ENCODE data around the gene HSPA12B. TPM values are rescaled to one million over a fixed set of nuclear protein-coding genes. Genes with fewer than 3 reads are reported as not detected.
A peak's percentile ranks its signal among the peaks of the same experiment; 100 is the strongest.

The HSPA12B gene
- total and polyA plus RNA-seq, 2 of the 13 experiments (the other 11 are each of a cell fraction or from before 2014, with no cell fraction given), result 0.01 TPM; not detected in 1

DNA sequence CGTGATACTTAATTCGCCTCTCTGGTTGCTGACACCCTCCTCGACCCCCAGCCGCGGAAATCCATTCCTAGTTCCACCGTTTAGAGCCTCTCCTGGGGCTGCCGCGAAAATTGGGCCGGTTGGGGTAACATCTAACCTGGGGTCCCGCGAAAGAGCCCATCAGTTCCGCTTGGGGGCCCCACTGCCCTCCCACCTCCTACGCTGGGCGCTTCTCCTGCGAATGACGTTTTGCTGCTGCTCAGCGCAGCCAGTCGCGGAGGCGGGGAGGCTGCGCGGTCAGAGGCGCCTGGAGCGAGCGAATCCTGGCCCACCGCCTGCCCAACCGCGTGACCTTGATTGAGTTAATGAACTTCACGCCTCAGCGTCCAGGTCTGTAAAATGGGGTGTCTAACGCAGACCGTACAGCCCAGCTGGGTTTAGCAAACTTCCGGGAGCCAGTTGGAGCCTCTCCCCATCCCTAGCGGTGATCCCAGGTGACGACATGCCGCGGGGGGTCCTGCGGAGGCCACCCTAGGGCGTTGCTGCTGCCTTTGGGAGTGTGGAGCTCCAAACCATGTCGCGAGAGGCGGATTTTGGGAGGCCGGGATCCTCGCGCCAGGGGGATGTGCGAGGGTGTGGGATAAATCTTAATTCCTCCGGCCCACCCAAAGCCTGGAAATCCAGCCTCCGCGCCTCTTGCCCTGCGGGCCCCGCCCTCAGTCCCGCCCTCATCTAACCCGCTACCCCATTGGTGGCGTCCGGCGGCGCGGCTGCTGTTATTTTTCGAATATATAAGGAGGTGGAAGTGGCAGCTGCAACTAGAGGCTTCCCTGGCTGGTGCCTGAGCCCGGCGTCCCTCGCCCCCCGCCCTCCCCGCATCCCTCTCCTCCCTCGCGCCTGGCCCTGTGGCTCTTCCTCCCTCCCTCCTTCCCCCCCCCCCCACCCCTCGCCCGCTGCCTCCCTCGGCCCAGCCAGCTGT lies 63.3 kb downstream of the HSPA12B start, which contains the start of gene CDC25B (continued):
- peak; percentile 75 for TF ChIP-seq SP4 (CRISPR knock-in tag; IDR thresholded peaks at IDR 0.05)
- peak; percentile 66 for TF ChIP-seq POLR2AphosphoS5 (IDR thresholded peaks at IDR 0.05; ENCODE audit: low read depth, low read length)
- TF ChIP-seq NFATC3 (CRISPR knock-in tag; IDR thresholded peaks at IDR 0.05), result 0 out of 2 replicates have a peak, but pooled peaks have one; percentile 8
- TF ChIP-seq RFXAP (CRISPR knock-in tag; IDR thresholded peaks at IDR 0.05; ENCODE audit: borderline replicate concordance), result peak; percentile 14; the same call in 1 of the 2 replicates
- TF ChIP-seq ELF3 (CRISPR knock-in tag; IDR thresholded peaks at IDR 0.05), result peak; percentile 95
- TF ChIP-seq ZNF484 (CRISPR knock-in tag; IDR thresholded peaks at IDR 0.05; ENCODE audit: borderline replicate concordance, low read depth), result 0 out of 2 replicates have a peak, but pooled peaks have one; percentile 91
- TF ChIP-seq ZBTB34 (CRISPR knock-in tag; IDR thresholded peaks at IDR 0.05), result no peak
- peak; percentile 59 for TF ChIP-seq SRY (CRISPR knock-in tag; IDR thresholded peaks at IDR 0.05)
- no peak for TF ChIP-seq ZNF530 (CRISPR knock-in tag; IDR thresholded peaks at IDR 0.05; ENCODE audit: low read depth)
- TF ChIP-seq, protein P1, sequence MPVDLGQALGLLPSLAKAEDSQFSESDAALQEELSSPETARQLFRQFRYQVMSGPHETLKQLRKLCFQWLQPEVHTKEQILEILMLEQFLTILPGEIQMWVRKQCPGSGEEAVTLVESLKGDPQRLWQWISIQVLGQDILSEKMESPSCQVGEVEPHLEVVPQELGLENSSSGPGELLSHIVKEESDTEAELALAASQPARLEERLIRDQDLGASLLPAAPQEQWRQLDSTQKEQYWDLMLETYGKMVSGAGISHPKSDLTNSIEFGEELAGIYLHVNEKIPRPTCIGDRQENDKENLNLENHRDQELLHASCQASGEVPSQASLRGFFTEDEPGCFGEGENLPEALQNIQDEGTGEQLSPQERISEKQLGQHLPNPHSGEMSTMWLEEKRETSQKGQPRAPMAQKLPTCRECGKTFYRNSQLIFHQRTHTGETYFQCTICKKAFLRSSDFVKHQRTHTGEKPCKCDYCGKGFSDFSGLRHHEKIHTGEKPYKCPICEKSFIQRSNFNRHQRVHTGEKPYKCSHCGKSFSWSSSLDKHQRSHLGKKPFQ (CRISPR knock-in tag; IDR thresholded peaks at IDR 0.05; ENCODE audit: insufficient replicate concordance), result peak; percentile 16
- TF ChIP-seq ZNF10 (CRISPR knock-in tag; IDR thresholded peaks at IDR 0.05; ENCODE audit: borderline replicate concordance, low read depth), result no peak
- TF ChIP-seq, protein P2, sequence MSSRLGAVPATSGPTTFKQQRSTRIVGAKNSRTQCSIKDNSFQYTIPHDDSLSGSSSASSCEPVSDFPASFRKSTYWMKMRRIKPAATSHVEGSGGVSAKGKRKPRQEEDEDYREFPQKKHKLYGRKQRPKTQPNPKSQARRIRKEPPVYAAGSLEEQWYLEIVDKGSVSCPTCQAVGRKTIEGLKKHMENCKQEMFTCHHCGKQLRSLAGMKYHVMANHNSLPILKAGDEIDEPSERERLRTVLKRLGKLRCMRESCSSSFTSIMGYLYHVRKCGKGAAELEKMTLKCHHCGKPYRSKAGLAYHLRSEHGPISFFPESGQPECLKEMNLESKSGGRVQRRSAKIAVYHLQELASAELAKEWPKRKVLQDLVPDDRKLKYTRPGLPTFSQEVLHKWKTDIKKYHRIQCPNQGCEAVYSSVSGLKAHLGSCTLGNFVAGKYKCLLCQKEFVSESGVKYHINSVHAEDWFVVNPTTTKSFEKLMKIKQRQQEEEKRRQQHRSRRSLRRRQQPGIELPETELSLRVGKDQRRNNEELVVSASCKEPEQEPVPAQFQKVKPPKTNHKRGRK (CRISPR knock-in tag; IDR thresholded peaks at IDR 0.05), result no peak
- peak; percentile 92 for TF ChIP-seq ZNF280B (CRISPR knock-in tag; IDR thresholded peaks at IDR 0.05; ENCODE audit: borderline replicate concordance)
- peak; percentile 78; the same call in 1 of the 2 replicates for TF ChIP-seq EED (CRISPR knock-in tag; IDR thresholded peaks at IDR 0.05)
- peak; percentile 75; the same call in 1 of the 2 replicates for TF ChIP-seq HDAC2 (CRISPR knock-in tag; IDR thresholded peaks at IDR 0.05)
- TF ChIP-seq KMT2A (CRISPR knock-in tag; IDR thresholded peaks at IDR 0.05), result peak; percentile 15; the same call in 1 of the 2 replicates
- no peak for TF ChIP-seq KDM6A (CRISPR knock-in tag; IDR thresholded peaks at IDR 0.05; ENCODE audit: low read depth)
- TF ChIP-seq GLMP (CRISPR knock-in tag; IDR thresholded peaks at IDR 0.05; ENCODE audit: borderline replicate concordance), result no peak
- TF ChIP-seq TBX3 (IDR thresholded peaks at IDR 0.05; ENCODE audit: borderline replicate concordance), result peak; percentile 52; the same call in 1 of the 2 replicates
- TF ChIP-seq HCFC1 (IDR thresholded peaks at IDR 0.05; ENCODE audit: low read depth, low read length), result no peak; the same call in 1 of the 2 replicates

Measured in HepG2 (cell line).